Gastroesophageal sphincter (tissue), 4 donors: Measurements from ENCODE around the gene PARVG. TPM values are rescaled to one million over a fixed set of nuclear protein-coding genes. Genes with fewer than 3 reads are reported as not detected.

Source experiments
- ATAC-seq: fragments of 150-250 bp; one replicate; pipeline ENCODE4 v1.9.1; 2016; ENCODE audit warnings: mild to moderate bottlenecking, moderate library complexity
- H3K27ac ChIP-seq, 4 donors: fragments of 200-600 bp; sonication (generic) in 3 of 4; 1 replicate in 3 of 4; 2 replicates in 1 of 4; pipeline ENCODE4 v1.5.1; 2016 to 2019
- H3K27me3 ChIP-seq: fragments of 200-600 bp; sonication (generic); one replicate; pipeline ENCODE4 v1.5.1; 2019
- H3K36me3 ChIP-seq, 2 donors: fragments of 200-600 bp; sonication (generic); one replicate each; pipeline ENCODE4 v1.5.1; 2019; ENCODE audit warnings: control low read depth in 1 of 2
- H3K4me1 ChIP-seq, 3 donors: fragments of 200-600 bp; sonication (generic); 1 replicate in 2 of 3; 2 replicates in 1 of 3; pipeline ENCODE4 v1.5.1; 2016 to 2019; ENCODE audit warnings: control low read depth in 2 of 3
- H3K4me3 ChIP-seq, 2 donors: fragments of 200-600 bp; sonication (generic); one replicate each; pipeline ENCODE4 v1.5.1; 2019; ENCODE audit warnings: mild to moderate bottlenecking in 1 of 2, moderate library complexity in 1 of 2
- H3K9me3 ChIP-seq, 3 donors: fragments of 200-600 bp; sonication (generic); one replicate each; pipeline ENCODE4 v1.5.1; 2017 to 2019; ENCODE audit warnings: control low read depth in 2 of 3
- CTCF ChIP-seq, 4 experiments: fragments of 200-600 bp in 2 of 4; fragments of 450-650 bp in 2 of 4; sonication (generic) in 1 of 4; IDR thresholded peaks; one replicate each; pipeline ENCODE4 v1.5.1; 2017 to 2019; ENCODE audit warnings: antibody characterized with exemption in 4 of 4, mild to moderate bottlenecking in 2 of 4, moderate library complexity in 2 of 4
- EP300 ChIP-seq: sonication (generic); formaldehyde crosslinking; IDR thresholded peaks from one replicate; pipeline ENCODE4 v1.6.1; 2017; ENCODE audit warnings: antibody characterized with exemption, mild to moderate bottlenecking
- POLR2A ChIP-seq, 2 donors: fragments of 450-650 bp; IDR thresholded peaks; one replicate each; pipeline ENCODE4 v1.6.1; 2017; ENCODE audit warnings: antibody characterized with exemption in 2 of 2, mild to moderate bottlenecking in 2 of 2, moderate library complexity in 1 of 2
- POLR2AphosphoS5 ChIP-seq: sonication (generic); formaldehyde crosslinking; IDR thresholded peaks from one replicate; pipeline ENCODE4 v1.6.1; 2017; ENCODE audit warnings: antibody characterized with exemption
- WGBS, 2 donors: methylation state at CpG; one replicate each; pipeline ENCODE4 v1.1.5; 2018; ENCODE audit warnings: low coverage in 1 of 2; 5-methylcytosine and 5-hydroxymethylcytosine counted together
- total RNA-seq, 4 donors: library from RNA; depleted of rRNA; stranded (reverse); fragments of >200 nt; gene quantifications; one replicate each; pipeline ENCODE4 v1.1.0, GENCODE V29; 2016

Gene PARVG, protein sequence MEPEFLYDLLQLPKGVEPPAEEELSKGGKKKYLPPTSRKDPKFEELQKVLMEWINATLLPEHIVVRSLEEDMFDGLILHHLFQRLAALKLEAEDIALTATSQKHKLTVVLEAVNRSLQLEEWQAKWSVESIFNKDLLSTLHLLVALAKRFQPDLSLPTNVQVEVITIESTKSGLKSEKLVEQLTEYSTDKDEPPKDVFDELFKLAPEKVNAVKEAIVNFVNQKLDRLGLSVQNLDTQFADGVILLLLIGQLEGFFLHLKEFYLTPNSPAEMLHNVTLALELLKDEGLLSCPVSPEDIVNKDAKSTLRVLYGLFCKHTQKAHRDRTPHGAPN
- 10 to 100 TPM in 2 of 4 donors, 1 to 10 TPM in 2; 7.0 to 18.2 (median 11.3) TPM for total RNA-seq

- Histone ChIP-seq H3K4me1 (no peaks in the 10 kb centered on the region), H3K27ac (peak within 1 kb of the TSS in 3 of 4 donors; percentile 11 to 66 (median 15)), H3K9me3 (no peaks in the 10 kb centered on the region), H3K4me3 (peak within 1 kb of the TSS in 1 of 2 donors; percentile 39), H3K36me3 (no peaks in the 10 kb centered on the region), H3K27me3 (peaks cover 34% of the 10 kb centered on the region)
- 65 to 67% methylated on average over 5 of the region's 5 CpGs for WGBS, 2 donors
- TF ChIP-seq CTCF (IDR thresholded peaks at IDR 0.05) (no peak), POLR2A (IDR thresholded peaks at IDR 0.05) (no peak), POLR2AphosphoS5 (no peak), EP300 (no peak)
- ATAC-seq: no peak
Measured at GRCh38 chr22:44180706-44181032, at the start of gene PARVG. Gene PARVG, plus strand, starts transcription at chr22:44180925. Its CDS starts 2,405 bp downstream, at chr22:44183330.

DNA sequence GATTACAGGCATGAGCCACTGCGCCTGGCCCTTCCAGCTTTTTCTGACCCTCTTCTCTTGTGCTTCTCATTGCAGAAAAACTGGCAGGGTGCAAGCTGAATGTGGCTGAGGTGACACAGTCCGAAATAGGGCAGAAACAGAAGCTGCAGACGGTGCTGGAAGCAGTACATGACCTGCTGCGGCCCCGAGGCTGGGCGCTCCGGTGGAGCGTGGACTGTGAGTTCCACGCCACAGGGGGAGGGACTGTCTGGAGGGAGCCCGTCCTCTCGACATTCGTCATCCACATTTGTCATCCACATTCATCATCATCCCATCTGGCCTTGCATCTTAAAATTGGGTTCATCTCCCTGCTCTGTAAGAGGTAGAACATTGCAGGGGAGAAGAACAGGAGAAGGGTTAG, 49.3 kb upstream of the PARVG start:
- no peak overlapping the region for H3K27ac ChIP-seq
- H3K4me3 ChIP-seq: no peak overlapping the region
- no peaks in the 10 kb centered on the region for H3K27me3 ChIP-seq
- TF ChIP-seq POLR2A (IDR thresholded peaks at IDR 0.05): no peak
- no peak for TF ChIP-seq CTCF (IDR thresholded peaks at IDR 0.05)
- no peak for TF ChIP-seq EP300
- TF ChIP-seq POLR2AphosphoS5: no peak
- WGBS, 2 donors: 96 to 100% methylated on average over 4 to 7 of the region's 12 CpGs
- H3K9me3 ChIP-seq: peaks cover 0 to 6% (median 3%) of the 10 kb centered on the region in 3 donors
- H3K36me3 ChIP-seq: peaks cover 0 to 59% of the 10 kb centered on the region in 2 donors
- H3K4me1 ChIP-seq: no peaks in the 10 kb centered on the region
- ATAC-seq: no peak

GRCh38 chr22:44131989-44132685, 48.6 kb upstream of the PARVG start:
- peaks cover 0 to 61% of the 10 kb centered on the region in 2 donors for H3K36me3 ChIP-seq
- TF ChIP-seq POLR2AphosphoS5 (no peak), EP300 (no peak), POLR2A (IDR thresholded peaks at IDR 0.05) (no peak), CTCF (IDR thresholded peaks at IDR 0.05) (no peak)
- WGBS, 2 donors: 73 to 90% methylated on average over 3 to 4 of the region's 13 CpGs
- H3K27me3 ChIP-seq: no peaks in the 10 kb centered on the region
- H3K9me3 ChIP-seq: peaks cover 0 to 3% (median 0%) of the 10 kb centered on the region in 3 donors
- H3K4me1 ChIP-seq: no peaks in the 10 kb centered on the region
- H3K27ac ChIP-seq: no peak overlapping the region
- H3K4me3 ChIP-seq: no peak overlapping the region
- no peak for ATAC-seq

DNA sequence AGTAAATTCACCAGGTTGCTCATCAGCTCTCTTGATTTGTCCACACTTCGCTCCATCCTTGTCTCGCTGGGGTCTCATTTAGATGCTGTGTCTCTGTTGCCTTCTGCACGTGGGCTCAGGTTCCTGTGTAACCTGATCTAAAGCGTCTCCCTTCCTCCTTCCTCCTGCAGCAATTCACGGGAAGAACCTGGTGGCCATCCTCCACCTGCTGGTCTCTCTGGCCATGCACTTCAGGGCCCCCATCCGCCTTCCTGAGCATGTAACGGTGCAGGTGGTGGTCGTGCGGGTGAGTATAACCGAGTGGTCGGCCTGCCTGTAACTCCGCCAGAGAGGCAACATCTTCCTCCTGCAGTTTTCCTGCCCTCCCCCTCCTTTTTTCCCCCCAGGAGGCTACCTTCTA, 48.0 kb upstream of the PARVG start:
- Histone ChIP-seq H3K27me3 (no peaks in the 10 kb centered on the region), H3K9me3 (peaks cover 0 to 9% (median 1%) of the 10 kb centered on the region in 3 donors), H3K4me3 (no peak overlapping the region), H3K36me3 (peaks cover 0 to 67% of the 10 kb centered on the region in 2 donors), H3K27ac (no peak overlapping the region), H3K4me1 (no peaks in the 10 kb centered on the region)
- WGBS, 2 donors: 83 to 94% methylated on average over 6 to 11 of the region's 12 CpGs
- no peak for TF ChIP-seq POLR2A (IDR thresholded peaks at IDR 0.05)
- TF ChIP-seq CTCF (IDR thresholded peaks at IDR 0.05): no peak
- no peak for TF ChIP-seq EP300
- TF ChIP-seq POLR2AphosphoS5: no peak
- ATAC-seq: no peak
